ENCODE data around the gene MED27. TPM values are rescaled to one million over a fixed set of nuclear protein-coding genes. Genes with fewer than 3 reads are reported as not detected.

MED27 gene
- total RNA-seq, 1 donor from 2014 or later, result 41.0 TPM

Other genes with a start within 250 kb of the MED27 start
- 4.6 and 6.2 TPM in 2 replicates for gene NTNG2, start 82.2 kb upstream of the MED27 start, total RNA-seq